ENCODE results near the gene FCAR.
"Not testable (repeated sequence)": the region's sequence is repeated elsewhere in the genome, so short reads cannot be mapped to it uniquely, and the experiment has no call there.

FCAR gene

GRCh38 chr19:54896036-54896435 is 22.0 kb downstream of the FCAR start:
- DNase-seq: no peak

- not testable (repeated sequence) for DNase-seq
These were observed 24.6 kb downstream of the FCAR start for GRCh38 chr19:54898685-54899084.

- DNase-seq: not testable (repeated sequence)
These were observed 25.6 kb downstream of the FCAR start for GRCh38 chr19:54899646-54900045.

GRCh38 chr19:54901153-54901552 is 27.1 kb downstream of the FCAR start:
- peak; percentile 30 to 64 for DNase-seq

- no peak for DNase-seq
These were observed 28.0 kb downstream of the FCAR start for GRCh38 chr19:54902061-54902460.

- DNase-seq: no peak
These were observed 29.3 kb downstream of the FCAR start for GRCh38 chr19:54903303-54903702.

- not testable (repeated sequence) for DNase-seq
These were observed 30.2 kb downstream of the FCAR start for GRCh38 chr19:54904261-54904660.

GRCh38 chr19:54905421-54905802 is 31.4 kb downstream of the FCAR start:
- DNase-seq: no peak

- no peak for DNase-seq
These were observed 31.9 kb downstream of the FCAR start, which contains the start of gene NCR1 for GRCh38 chr19:54905803-54906511. Gene NCR1 (plus strand): TSS chr19:54906148. CDS start chr19:54906188, 40 bp downstream.

GRCh38 chr19:54906819-54907218 is 32.8 kb downstream of the FCAR start:
- no peak for DNase-seq

- not testable (repeated sequence) for DNase-seq
These were observed 33.9 kb downstream of the FCAR start for GRCh38 chr19:54907899-54908298.

GRCh38 chr19:54916822-54917221 is 42.8 kb downstream of the FCAR start:
- peak; percentile 42 to 46 for DNase-seq

GRCh38 chr19:54918499-54918898 is 44.5 kb downstream of the FCAR start:
- no peak for DNase-seq

- peak in 1 of 2 experiments; percentile 3 for DNase-seq
These were observed 45.9 kb downstream of the FCAR start for GRCh38 chr19:54919646-54920563.

- DNase-seq: no peak
These were observed 47.0 kb downstream of the FCAR start for GRCh38 chr19:54921082-54921481.

- no peak for DNase-seq
These were observed 49.2 kb downstream of the FCAR start for GRCh38 chr19:54923276-54923675.

GRCh38 chr19:54928299-54928698 is 54.3 kb downstream of the FCAR start:
- DNase-seq: peak in 1 of 2 experiments; percentile 2

GRCh38 chr19:54937926-54938325 is 63.9 kb downstream of the FCAR start:
- DNase-seq: no peak

GRCh38 chr19:54938906-54939305 is 64.9 kb downstream of the FCAR start:
- no peak for DNase-seq

GRCh38 chr19:54939538-54939937 is 65.5 kb downstream of the FCAR start:
- DNase-seq: not testable (repeated sequence)
